Stimulated activated CD4-positive, alpha-beta T cell treated with anti-CD3 and anti-CD28 coated beads, TNF-alpha, amount 100 ng/mL, for 1 hour (primary cell): ENCODE measurements around the gene MIPOL1.

ENCODE experiments used
- DNase-seq, 3 donors: peaks; one replicate each; pipeline ENCODE4 v3.0.0-alpha.2; 2020; ENCODE audit warnings: low read depth in 3 of 3, low spot score in 1 of 3

MIPOL1 gene

DNA sequence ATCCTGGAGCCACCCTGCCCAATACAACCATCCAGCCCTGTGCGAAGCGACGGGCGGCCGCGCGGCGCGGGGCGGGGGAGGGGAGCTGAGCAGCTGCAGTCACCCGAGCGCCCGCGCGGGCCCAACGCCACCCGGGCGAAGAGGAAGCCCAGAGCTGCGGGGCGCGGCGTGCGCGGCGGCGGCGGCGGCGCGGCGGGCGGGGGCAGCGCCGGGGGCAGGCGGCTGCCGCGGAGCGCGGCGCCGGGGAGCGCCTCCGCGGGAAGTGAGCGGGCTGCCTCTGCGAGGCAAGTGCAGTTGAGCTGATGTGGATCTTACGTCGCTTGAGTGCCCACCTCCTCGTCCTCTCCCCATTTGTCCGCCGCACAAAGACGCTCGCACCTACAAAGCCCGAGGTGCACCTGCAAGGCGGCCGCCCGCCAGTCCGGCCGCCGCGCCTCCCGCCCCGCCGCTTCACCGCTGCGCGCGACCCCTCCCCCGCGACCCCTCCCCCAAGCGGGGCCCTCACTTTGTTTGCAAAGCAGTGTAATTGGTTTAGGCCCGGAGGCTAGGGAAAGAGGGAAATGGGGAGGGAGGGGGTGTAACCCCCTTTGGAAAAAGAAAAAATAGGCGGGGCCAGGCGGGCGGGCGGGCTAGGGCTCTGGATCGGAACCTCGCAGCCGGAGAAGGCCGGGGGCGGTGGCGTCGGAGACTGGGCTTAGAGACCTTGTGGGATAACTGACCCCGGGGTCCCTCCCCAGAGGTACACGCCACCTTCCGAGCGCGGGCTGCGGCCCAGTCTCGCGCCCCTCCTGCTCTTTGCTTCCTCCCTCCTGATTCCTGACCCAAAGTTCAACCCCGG lies 397.5 kb downstream of the MIPOL1 start, which contains the start of the genes FOXA1 and TTC6:
TSS of gene FOXA1 (minus strand) at position 279 of the 838 bp plus-strand sequence. CDS start at position 2, 277 bp downstream.
TSS of gene TTC6 (plus strand) at position 659 of the 838 bp plus-strand sequence. CDS start 26,436 bp downstream, outside the sequence.
- DNase-seq, result no peak

DNA sequence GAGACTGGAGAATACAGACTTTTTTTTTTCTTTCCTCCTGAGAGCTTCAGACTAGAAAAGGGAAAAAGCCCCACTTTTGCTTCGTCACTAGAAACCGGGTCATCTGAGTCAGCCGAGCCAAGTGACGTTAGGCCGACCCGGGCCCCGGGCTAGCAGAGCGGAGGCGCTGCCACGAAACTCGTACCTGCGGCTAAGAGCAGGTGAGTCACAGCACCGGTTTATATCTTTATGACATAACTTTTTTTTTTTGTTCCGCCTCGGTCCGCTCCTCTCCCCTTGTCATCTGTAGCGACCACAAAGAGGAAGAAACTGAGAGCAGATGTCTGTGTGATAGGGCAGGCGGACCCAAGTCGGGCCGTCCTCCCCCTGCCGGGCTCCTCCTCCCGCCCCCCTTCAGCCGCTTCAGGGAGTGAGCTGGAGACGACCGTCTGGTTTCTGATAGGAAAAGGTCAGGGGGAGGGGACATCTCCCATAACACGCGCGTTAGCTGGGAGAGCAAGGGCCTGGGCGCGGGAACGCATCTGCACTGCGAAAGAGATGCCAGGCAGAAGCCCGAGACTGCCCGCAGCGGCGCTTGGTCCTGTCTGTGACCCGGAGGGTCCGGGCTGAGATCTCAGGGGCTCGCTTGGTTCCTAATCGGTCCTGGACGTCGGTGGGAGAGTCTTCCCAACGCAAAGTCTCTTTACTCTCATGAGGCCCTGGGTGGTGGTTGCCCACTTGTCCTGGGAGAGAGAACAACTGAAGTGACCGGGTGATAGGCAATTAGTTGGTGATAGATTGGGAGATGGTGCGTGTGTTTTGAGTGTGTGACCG lies 398.3 kb downstream of the MIPOL1 start:
- peak in 1 of 3 donors; percentile 47 for DNase-seq

DNA sequence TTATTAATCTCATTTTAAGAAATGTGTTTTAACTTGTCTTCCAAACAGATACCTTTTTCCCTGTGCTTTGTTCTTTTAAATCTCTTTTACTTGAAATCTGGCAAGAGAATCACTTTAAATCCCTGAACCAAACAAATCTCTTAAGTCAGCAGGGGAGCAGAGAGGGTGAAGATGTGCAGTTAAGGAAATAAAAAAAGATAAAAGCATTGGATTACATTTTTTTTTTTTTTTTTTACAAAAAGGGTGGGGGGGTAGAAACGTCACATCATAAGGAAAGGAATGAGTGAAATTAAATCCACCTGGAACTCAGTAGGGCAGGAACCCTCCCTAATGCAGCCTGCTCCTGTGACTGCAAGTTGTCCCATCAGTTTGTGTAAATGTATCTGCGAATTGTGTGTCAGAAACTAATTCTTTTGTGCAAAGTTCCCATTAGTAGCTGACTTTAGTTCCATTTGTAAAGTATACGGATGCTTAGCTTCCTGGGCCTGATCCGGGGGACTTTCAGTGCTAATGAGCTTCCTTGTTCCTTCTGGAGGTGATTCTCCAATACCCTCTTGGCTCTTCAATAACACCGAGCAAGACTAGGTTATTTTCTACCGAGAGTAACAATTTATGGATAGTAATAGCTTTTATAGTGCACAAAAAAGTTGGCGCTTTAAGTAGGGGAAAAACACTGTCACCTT lies 399.2 kb downstream of the MIPOL1 start:
- DNase-seq, result no peak

DNA sequence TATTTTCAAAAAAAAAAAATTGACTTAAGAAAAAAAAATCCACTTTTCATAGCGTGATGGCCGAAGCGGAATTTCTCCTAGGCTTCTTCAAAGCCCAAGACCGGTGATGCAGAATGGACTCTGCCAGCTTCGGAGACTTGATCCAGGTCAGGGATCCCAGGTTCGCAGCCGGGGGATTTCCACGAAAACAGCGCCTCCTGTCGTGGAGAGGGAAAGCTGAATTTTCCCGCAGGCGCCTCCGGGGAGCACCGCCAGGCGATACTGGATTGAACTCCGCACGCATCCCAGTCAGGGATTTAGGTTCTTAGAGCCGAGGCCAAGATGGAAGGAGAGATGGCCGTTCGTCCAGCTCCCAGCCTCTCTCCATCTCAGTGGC lies 399.8 kb downstream of the MIPOL1 start:
- DNase-seq, result no peak

DNA sequence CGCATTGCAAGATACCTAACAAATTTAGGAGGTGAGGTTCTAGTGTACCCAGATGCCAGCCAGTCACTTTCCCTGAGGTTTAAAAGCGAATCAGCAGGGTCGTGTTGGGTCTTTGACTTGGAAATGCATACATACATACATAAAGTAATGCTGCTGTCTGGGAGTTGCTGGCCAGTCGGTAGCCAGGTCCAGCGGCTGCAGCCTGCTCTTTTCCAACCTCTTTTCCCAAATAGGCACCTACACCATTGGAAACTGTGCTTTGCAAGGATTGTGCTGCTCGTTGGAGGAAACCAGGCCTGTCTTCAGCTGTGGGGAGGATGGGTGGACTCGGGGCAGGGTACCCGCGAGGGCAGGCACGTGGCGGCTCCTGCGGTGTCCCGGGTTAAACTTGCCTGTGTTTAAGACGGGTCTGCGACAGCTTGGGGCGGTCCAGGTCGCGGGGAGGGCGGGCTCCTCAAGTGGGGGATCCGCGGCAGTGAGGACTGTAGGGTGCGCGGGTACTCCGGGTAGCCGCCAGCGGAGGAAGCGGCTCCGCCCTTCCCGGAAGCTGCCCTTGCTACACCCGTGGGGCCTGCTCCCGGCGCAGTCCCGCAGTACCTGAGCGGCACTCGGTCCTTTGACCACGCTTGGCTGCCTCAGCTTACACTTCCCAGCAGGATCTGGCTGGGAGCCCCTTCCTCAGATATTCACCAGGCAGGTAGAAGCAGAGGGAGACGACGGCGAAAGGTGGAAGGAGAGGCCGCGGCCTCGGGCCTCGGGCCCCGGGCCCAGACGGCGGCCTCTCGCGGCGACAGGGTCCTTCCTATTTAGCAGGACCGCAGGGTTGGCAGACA lies 400.4 kb downstream of the MIPOL1 start:
- DNase-seq, result no peak

DNA sequence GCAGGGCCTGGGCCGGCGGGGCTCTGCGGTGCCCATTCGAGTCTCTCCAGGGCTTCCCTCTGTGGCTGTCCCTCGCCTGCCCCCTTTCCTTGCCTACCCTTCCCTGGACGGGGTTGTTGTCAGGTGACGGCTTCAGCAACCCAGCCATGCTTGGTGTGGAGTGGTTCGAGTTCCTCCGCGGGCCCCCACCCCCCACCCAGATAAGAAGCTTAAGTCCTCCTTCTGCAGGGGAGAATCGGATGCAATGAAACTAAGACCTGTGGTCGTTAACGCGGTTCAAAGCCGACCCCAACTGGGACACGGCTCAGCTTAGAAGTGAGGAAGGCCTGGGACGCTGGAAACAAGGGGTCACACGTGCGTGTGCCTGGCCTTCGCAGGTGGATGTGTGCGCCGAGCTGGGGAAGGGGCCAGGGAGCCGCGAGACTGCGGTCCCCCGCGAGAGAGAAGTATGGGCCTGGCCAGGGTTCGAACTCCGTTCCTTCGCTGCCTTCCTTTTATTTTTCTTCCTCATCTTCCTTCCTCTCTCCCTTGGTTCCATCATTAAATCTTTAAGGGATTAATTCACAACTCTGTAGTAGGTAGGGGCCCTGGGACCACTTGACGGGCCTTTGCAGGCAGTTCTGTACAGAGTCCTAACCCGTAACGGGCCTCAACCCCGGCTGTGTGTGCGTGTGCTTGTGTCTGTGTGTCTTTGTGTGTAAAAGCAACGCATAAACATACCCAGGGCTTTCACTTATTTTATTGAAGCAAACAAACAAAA lies 401.2 kb downstream of the MIPOL1 start:
- no peak for DNase-seq

DNA sequence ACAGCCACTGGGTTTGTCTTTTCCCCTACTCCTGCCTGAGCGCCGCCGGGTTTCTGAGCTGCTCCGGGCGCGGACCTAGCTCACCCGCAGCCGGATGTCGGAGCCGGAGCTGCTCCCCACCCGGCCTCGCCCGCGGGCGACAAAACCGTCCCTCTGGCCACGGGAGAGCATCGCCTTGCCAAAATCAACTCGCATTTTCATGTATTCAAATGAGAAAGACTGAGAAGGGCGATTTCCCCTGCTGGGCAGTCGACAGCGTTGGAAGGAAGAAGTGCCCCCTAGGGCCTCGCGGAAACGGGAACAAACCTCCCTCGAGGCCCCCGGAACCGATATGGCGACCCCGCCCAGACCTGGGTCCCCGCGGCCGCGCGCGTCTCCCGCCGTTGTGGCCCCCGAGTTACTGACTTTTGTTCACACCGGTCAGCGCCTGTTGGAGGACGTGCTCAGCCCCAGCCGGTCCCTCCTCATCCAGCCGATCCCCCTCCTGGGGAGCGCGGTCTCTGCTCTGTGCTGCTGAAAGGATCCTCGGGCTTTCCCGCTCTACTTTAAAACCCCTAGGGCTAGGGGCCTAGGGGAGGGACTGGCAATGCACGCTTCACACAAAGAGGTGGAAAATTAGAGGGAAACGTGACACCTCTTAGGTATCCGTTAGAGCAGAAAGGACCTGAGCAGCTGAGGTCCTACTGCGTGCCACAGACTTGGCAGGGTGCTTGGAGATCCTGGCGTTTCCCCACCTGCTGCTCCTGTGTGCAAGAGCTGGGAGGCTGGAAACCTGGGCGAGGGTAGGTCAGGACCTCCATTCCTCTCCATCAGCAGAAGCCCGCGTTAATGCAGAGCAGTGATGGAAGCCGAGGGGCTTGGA lies 402.0 kb downstream of the MIPOL1 start:
- no peak for DNase-seq

DNA sequence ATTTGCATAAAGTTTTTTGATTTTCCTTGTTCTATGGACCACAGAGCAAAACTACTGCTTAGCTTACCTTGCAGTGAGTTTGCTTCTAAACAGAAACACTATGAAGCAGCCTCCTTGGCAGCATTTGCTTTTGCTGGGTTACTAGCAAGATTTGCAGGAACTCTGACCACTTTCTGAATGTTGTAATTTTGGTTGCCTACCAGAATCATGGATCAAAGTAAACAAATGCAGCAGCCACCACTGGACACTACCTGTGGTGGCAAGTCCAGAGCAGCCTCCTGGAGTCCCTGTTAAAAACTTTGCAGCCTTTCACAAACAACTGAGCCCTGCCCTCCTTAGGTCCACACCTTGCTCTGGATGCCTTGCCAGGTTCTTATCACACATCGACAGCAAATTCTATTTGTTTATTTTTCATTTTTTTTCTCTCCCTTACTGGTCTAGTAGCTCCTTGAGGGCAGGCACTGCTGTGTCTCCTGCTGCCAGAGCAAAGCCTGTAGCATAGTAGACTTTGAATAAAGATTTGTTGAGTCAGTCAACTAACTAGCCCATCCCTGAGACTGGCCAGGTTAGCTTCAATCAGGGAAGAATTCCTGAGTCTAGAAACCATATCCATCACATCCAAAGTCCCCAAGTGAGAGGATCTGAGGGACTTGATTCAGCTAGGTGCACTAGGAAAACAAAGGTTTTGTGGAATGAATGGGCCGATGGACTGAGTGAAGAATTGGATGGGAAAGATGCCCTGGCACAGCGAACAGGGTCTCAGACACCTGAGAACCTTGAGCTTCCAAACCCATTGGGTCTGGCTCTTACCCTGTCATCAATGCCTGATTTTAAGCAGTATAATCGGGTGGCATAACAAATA lies 403.4 kb downstream of the MIPOL1 start:
- no peak for DNase-seq

DNA sequence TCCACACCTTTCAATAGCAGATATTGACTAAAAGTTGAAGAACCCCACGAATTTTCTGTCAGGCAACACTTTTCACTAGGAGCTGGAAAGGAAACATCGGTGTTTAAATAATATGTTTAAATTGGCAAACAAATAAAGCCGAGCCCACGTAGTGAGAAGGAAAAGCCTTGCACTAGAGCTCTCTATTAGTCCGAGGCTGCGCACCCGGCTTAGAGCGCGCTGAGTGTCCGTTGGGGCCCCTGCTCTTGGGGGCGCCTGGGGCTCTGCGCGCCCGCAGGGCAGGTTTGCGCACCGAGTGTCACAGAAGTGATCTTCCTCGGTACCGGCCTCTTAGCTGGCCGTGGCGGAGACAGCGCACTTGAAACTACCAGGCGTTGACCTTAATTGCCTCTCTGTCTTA lies 404.1 kb downstream of the MIPOL1 start:
- DNase-seq, result no peak
